ENCODE results near the gene ADAM19.

DNA sequence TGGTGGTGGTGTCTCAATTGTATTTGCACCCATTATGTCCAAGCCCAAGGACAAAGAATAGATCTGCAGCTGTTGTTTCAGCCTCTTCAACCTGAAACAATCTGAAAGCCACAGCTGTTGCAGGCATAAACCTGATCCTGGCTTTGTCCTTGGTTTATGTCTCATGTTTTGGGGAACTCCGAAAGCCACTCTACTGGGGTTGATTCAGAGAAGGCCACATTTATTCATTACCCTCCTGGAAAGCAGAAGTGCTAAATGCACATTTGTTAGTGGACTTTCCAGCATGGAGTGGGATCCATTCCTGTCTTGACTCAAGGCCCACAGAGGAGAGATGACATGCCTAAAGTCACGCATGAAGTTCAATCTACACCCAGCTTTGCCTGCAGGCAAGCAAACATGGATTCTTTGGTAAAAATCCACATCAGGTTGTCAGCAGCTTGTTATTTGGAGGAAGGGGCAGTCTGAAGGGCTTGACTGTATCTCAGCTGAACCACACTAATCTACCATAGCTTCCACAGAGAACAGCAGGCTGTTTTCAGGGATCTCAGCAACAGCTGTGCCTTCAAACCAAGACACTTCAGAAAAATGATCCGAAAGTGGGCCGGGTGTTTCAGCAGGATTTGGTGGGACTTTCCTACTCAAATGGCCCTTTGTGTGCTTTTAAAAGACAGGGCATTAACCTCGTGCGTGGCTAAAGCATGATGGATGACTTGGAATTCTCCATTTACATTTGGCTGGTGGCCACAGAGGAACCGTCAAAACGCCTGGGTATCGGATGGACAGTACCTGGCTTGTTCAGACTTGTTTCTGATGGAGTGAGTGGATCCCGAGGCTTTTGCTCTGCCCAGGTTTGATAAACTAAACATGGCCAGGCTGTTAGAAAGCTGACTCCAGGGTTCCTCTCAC lies 36.2 kb upstream of the ADAM19 start:
- TF ChIP-seq POLR2A (IDR thresholded peaks at IDR 0.05; ENCODE audit: low read length) (no peak), GATA1 (IDR thresholded peaks at IDR 0.05; ENCODE audit: low read depth, low read length) (no peak)

Measured in erythroblast (primary cell).